HepG2 (cell line): ENCODE results near the gene NDRG2. TPM values are rescaled to one million over a fixed set of nuclear protein-coding genes. Genes with fewer than 3 reads are reported as not detected.

Experiments
- ATAD3A ChIP-seq: sonication (generic); formaldehyde crosslinking; IDR thresholded peaks from 2 replicates; pipeline ENCODE4 v1.4.0; 2020; ENCODE audit warnings: missing genetic modification reagents
- CBFB ChIP-seq: sonication (generic); formaldehyde crosslinking; IDR thresholded peaks from 2 replicates; pipeline ENCODE4 v1.4.0; 2020; ENCODE audit warnings: missing genetic modification reagents
- CCAR2 ChIP-seq: fragments of 200-400 bp; formaldehyde crosslinking; optimal IDR thresholded peaks from 2 replicates; pipeline ENCODE3; 2018; ENCODE audit warnings: low read depth, mild to moderate bottlenecking, low read length, moderate library complexity
- HDAC2 ChIP-seq: sonication (generic); formaldehyde crosslinking; IDR thresholded peaks from 2 replicates; pipeline ENCODE4 v1.4.0; 2020; ENCODE audit warnings: missing genetic modification reagents
- KLF12 ChIP-seq: sonication (generic); formaldehyde crosslinking; IDR thresholded peaks from 2 replicates; pipeline ENCODE4 v1.4.0; 2020; ENCODE audit warnings: missing genetic modification reagents, borderline replicate concordance
- SCMH1 ChIP-seq: sonication (generic); formaldehyde crosslinking; IDR thresholded peaks from 2 replicates; pipeline ENCODE4 v1.9.0; 2021; ENCODE audit warnings: missing genetic modification reagents, mild to moderate bottlenecking, borderline replicate concordance
- YY1 ChIP-seq: IDR thresholded peaks from 2 replicates; pipeline ENCODE4 v1.6.1; 2011; ENCODE audit warnings: low read length, low read depth, moderate library complexity, mild to moderate bottlenecking; ENCODE audit not compliant: insufficient read depth, insufficient replicate concordance
- ZFX ChIP-seq: sonication (generic); formaldehyde crosslinking; IDR thresholded peaks from 2 replicates; pipeline ENCODE4 v1.4.0; 2020; ENCODE audit warnings: mild to moderate bottlenecking, low read depth, missing genetic modification reagents, moderate library complexity
- ZNF260 ChIP-seq: sonication (generic); formaldehyde crosslinking; IDR thresholded peaks from 2 replicates; pipeline ENCODE4 v1.4.0; 2020; ENCODE audit warnings: missing genetic modification reagents, low read depth, mild to moderate bottlenecking, borderline replicate concordance
- ZNF496 ChIP-seq: sonication (generic); formaldehyde crosslinking; IDR thresholded peaks from 2 replicates; pipeline ENCODE4 v1.8.1; 2023; ENCODE audit warnings: mild to moderate bottlenecking, moderate library complexity, missing genetic modification reagents; ENCODE audit not compliant: insufficient replicate concordance
- ZNF589 ChIP-seq: sonication (generic); formaldehyde crosslinking; conservative IDR thresholded peaks from 2 replicates; pipeline ENCODE4 v1.8.0; 2022; ENCODE audit warnings: mild to moderate bottlenecking, moderate library complexity, missing genetic modification reagents
- ZNF619 ChIP-seq: sonication (generic); formaldehyde crosslinking; IDR thresholded peaks from 2 replicates; pipeline ENCODE4 v1.4.0; 2020; ENCODE audit warnings: mild to moderate bottlenecking, missing genetic modification reagents
- ZNF713 ChIP-seq: sonication (generic); formaldehyde crosslinking; IDR thresholded peaks from 2 replicates; pipeline ENCODE4 v1.4.0; 2020; ENCODE audit warnings: mild to moderate bottlenecking, missing genetic modification reagents
- ZNF816 ChIP-seq: sonication (generic); formaldehyde crosslinking; IDR thresholded peaks from 2 replicates; pipeline ENCODE4 v1.8.0; 2022; ENCODE audit warnings: missing genetic modification reagents, mild to moderate bottlenecking, borderline replicate concordance
- ZSCAN9 ChIP-seq: IDR thresholded peaks from 2 replicates; pipeline ENCODE4 v1.6.1; 2016; ENCODE audit warnings: borderline replicate concordance
- polyA plus RNA-seq, 8 experiments: library from polyadenylated mRNA; depleted of rRNA in 3 of 8; stranded (reverse) in 7 of 8; unstranded in 1 of 8; fragments of >200 nt; fragmentation: Illumina TruSeq in 4 of 8; extraction: Trizol in 4 of 8; gene quantifications; 2 replicates each; pipeline versions ENCODE4 v1.2.1 to v1.2.3, GENCODE V29; 2011 to 2016; ENCODE audit warnings: low read depth in 4 of 8, missing spikeins in 1 of 8, mixed read lengths in 1 of 8; ENCODE audit not compliant: insufficient read depth in 1 of 8
- total RNA-seq, 5 experiments: library from RNA; depleted of rRNA; stranded (reverse); fragments of >200 nt; fragmentation: Illumina TruSeq; extraction: Trizol; gene quantifications; 2 replicates each; pipeline ENCODE4 v1.2.3, GENCODE V29; 2016; ENCODE audit warnings: low read depth in 1 of 5
- TF ChIP-seq, protein P1 (sequence below): sonication (generic); formaldehyde crosslinking; IDR thresholded peaks from 2 replicates; pipeline ENCODE4 v1.4.0; 2020; ENCODE audit warnings: missing genetic modification reagents
- TF ChIP-seq, protein P2 (sequence below): sonication (generic); formaldehyde crosslinking; IDR thresholded peaks from 2 replicates; pipeline ENCODE4 v1.4.0; 2020; ENCODE audit warnings: missing genetic modification reagents
- TF ChIP-seq, protein P3 (sequence below): sonication (generic); formaldehyde crosslinking; IDR thresholded peaks from 2 replicates; pipeline ENCODE4 v1.4.0; 2020; ENCODE audit warnings: missing genetic modification reagents, mild to moderate bottlenecking, borderline replicate concordance
- TF ChIP-seq, protein P4 (sequence below): sonication (generic); formaldehyde crosslinking; IDR thresholded peaks from 2 replicates; pipeline ENCODE4 v1.5.0; 2020; ENCODE audit warnings: mild to moderate bottlenecking, missing genetic modification reagents, borderline replicate concordance

The NDRG2 gene
- total and polyA plus RNA-seq, 2 of the 13 experiments (the other 11 are each of a cell fraction or from before 2014, with no cell fraction given) = 27.2 to 189 TPM

DNA sequence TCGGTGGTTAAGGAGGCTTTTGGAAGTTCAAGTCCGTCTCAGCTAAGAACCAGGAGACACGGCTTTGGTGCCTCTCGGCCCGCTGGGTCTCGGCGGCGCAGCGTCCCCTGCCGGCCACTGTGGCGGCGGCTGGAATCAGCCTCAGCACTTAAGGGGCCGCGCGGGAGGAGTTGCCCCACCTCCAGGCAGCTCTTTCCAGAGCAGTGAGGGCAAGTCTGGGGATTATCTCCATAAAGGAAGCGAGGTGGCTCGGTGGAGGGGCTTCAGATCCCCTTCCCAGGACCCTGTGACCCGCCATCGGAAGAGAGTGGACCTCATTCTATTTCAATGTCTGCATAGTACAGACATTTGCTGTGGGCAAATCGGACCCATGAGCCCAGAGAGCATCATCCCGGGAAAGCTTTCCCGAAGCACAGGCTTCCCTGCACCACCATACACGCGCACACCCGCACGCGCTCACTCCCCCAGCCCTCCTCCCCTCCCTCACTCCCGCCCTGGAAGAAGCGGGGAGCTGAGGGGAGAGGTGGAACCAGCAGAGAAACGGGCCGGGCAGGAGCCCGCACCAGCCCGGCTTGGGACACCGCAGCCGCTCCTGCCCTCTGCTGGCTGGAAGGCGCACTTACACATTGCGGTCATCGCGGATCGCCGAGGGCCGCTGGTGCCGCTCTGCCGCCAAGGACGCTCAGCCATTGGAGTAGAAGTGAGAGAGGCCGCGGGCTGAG is 53.7 kb downstream of the NDRG2 start (continued):
- TF ChIP-seq ZSCAN9 (CRISPR knock-in tag) (no peak), ZNF496 (CRISPR knock-in tag) (no peak), ZNF260 (CRISPR knock-in tag) (no peak), ATAD3A (no peak), CBFB (CRISPR knock-in tag) (peak; percentile 91), SCMH1 (CRISPR knock-in tag) (no peak), ZFX (peak; percentile 49; the same call in 1 of the 2 replicates), CCAR2 (no peak), YY1 (peak; percentile 52), KLF12 (CRISPR knock-in tag) (0 out of 2 replicates have a peak, but pooled peaks have one; percentile 52), ZNF816 (no peak), ZNF589 (no peak), ZNF713 (CRISPR knock-in tag) (no peak), HDAC2 (CRISPR knock-in tag) (peak; percentile 48), ZNF619 (CRISPR knock-in tag) (no peak)
- TF ChIP-seq, protein P1, sequence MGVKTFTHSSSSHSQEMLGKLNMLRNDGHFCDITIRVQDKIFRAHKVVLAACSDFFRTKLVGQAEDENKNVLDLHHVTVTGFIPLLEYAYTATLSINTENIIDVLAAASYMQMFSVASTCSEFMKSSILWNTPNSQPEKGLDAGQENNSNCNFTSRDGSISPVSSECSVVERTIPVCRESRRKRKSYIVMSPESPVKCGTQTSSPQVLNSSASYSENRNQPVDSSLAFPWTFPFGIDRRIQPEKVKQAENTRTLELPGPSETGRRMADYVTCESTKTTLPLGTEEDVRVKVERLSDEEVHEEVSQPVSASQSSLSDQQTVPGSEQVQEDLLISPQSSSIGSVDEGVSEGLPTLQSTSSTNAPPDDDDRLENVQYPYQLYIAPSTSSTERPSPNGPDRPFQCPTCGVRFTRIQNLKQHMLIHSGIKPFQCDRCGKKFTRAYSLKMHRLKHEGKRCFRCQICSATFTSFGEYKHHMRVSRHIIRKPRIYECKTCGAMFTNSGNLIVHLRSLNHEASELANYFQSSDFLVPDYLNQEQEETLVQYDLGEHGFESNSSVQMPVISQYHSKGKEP (CRISPR knock-in tag) = 0 out of 2 replicates have a peak, but pooled peaks have one; percentile 10
- TF ChIP-seq, protein P2, sequence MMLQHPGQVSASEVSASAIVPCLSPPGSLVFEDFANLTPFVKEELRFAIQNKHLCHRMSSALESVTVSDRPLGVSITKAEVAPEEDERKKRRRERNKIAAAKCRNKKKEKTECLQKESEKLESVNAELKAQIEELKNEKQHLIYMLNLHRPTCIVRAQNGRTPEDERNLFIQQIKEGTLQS (CRISPR knock-in tag) = 0 out of 2 replicates have a peak, but pooled peaks have one; percentile 51
- TF ChIP-seq, protein P3, sequence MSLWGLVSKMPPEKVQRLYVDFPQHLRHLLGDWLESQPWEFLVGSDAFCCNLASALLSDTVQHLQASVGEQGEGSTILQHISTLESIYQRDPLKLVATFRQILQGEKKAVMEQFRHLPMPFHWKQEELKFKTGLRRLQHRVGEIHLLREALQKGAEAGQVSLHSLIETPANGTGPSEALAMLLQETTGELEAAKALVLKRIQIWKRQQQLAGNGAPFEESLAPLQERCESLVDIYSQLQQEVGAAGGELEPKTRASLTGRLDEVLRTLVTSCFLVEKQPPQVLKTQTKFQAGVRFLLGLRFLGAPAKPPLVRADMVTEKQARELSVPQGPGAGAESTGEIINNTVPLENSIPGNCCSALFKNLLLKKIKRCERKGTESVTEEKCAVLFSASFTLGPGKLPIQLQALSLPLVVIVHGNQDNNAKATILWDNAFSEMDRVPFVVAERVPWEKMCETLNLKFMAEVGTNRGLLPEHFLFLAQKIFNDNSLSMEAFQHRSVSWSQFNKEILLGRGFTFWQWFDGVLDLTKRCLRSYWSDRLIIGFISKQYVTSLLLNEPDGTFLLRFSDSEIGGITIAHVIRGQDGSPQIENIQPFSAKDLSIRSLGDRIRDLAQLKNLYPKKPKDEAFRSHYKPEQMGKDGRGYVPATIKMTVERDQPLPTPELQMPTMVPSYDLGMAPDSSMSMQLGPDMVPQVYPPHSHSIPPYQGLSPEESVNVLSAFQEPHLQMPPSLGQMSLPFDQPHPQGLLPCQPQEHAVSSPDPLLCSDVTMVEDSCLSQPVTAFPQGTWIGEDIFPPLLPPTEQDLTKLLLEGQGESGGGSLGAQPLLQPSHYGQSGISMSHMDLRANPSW (CRISPR knock-in tag) = no peak
- TF ChIP-seq, protein P4, sequence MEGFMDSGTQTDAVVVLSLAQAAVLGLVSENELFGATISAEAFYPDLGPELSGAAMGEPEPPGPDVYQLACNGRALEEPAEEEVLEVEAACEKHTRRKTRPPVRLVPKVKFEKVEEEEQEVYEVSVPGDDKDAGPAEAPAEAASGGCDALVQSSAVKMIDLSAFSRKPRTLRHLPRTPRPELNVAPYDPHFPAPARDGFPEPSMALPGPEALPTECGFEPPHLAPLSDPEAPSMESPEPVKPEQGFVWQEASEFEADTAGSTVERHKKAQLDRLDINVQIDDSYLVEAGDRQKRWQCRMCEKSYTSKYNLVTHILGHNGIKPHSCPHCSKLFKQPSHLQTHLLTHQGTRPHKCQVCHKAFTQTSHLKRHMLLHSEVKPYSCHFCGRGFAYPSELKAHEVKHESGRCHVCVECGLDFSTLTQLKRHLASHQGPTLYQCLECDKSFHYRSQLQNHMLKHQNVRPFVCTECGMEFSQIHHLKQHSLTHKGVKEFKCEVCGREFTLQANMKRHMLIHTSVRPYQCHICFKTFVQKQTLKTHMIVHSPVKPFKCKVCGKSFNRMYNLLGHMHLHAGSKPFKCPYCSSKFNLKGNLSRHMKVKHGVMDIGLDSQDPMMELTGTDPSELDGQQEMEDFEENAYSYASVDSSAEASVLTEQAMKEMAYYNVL (CRISPR knock-in tag) = peak; percentile 50; the same call in 1 of the 2 replicates
